NCI-H2171 (cell line): ENCODE measurements around the gene UTP3.
A peak's percentile ranks its signal among the peaks of the same experiment; 100 is the strongest.
"Not testable (repeated sequence)": the region's sequence is repeated elsewhere in the genome, so short reads cannot be mapped to it uniquely, and the experiment has no call there.

Source experiments
- DNase-seq: peaks from one replicate; lab custom pipeline; 2025; lab: John Stamatoyannopoulos, UW

Gene UTP3

GRCh38 chr4:70687392-70687791, 940 bp upstream of the UTP3 start:
- no peak for DNase-seq

DNA sequence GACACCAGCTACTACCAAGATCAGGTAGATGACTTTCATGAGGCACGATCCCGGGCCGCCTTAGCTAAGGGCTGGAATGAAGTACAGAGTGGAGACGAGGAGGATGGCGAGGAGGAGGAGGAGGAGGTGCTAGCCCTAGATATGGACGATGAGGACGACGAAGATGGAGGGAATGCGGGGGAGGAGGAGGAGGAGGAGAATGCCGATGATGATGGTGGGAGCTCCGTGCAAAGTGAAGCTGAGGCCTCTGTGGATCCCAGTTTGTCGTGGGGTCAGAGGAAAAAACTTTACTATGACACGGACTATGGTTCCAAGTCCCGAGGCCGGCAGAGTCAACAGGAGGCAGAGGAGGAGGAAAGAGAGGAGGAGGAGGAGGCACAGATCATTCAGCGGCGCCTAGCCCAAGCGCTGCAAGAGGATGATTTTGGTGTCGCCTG, 481 bp downstream of the UTP3 start:
- DNase-seq: no peak

DNA sequence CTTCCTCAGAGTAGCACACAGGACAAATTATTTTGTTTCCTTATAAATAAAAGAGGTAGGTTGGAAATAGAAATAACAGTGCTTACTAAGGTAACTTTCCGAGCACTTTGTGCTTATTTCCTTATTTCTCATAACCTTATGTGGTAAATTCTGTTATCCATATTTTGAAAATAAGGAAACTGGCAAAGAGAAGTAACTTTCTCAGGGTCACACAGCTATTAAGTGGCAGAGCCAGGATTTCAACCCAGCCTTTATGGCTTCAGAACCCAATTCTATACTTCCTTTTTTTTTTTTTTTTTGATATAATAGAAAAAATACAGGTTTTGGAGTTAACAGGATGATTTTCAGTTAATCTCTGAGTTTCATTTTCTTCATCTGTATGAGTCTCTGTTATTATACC, 3.3 kb downstream of the UTP3 start:
- DNase-seq: no peak

DNA sequence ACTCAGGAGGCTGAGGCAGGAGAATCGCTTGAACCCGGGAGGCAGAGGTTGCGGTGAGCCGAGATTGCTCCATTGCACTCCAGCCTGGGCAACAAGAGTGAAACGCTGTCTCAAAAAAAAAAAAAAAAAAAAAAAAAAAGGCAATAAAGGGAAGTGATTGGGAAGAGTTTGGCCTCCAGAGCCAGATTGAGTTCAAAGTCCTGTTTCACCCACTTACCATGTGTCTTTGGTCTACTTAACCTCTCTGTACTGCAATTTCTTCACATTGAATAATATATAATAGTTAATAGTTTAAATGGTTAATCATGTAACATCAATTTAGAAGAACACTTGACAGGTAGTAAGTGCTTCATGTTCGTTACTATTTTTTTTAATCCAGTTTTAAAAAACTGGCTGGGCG, 6.3 kb downstream of the UTP3 start:
- not testable (repeated sequence) for DNase-seq

DNA sequence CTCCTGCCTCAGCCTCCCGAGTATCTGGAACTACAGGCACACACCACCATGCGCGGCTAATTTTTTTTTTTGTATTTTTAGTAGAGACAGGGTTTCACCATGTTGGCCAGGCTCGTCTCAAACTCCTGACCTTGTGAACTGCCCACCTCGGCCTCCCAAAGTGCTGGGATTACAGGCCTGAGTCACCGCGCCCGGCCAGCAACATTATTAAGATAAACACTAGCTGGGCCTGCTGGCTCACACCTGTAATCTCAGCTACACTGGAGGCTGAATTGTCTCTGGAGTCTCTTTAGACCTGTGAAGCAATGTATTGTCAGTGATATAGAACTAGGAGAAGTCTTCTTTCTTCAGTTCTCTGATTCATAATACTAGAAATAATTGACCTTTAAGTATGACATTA, 10.1 kb downstream of the UTP3 start:
- not testable (repeated sequence) for DNase-seq

- no peak for DNase-seq
Observed at GRCh38 chr4:70700712-70701111, 12.4 kb downstream of the UTP3 start.

GRCh38 chr4:70701271-70701670, 12.9 kb downstream of the UTP3 start:
- no peak for DNase-seq

GRCh38 chr4:70702592-70702991, 14.3 kb downstream of the UTP3 start:
- not testable (repeated sequence) for DNase-seq

GRCh38 chr4:70703619-70704214, 15.4 kb downstream of the UTP3 start:
- no peak for DNase-seq

- DNase-seq: peak; percentile 50
Observed at GRCh38 chr4:70704215-70704930, 16.0 kb downstream of the UTP3 start.

DNA sequence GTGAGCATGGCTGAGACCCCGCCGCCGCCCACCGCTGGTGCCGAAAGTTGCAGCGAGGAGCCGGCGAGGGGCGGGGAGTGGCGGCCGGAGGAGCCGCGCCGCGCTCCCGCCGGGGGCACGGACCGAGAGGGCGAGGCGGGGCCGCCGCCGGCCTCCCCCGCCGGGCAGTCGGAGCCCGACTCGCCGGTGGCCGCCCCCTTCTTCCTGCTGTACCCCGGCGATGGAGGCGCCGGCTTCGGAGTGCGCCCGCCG, 16.5 kb downstream of the UTP3 start:
- no peak for DNase-seq

GRCh38 chr4:70705183-70706043, 17.1 kb downstream of the UTP3 start:
- DNase-seq: peak; percentile 57

DNA sequence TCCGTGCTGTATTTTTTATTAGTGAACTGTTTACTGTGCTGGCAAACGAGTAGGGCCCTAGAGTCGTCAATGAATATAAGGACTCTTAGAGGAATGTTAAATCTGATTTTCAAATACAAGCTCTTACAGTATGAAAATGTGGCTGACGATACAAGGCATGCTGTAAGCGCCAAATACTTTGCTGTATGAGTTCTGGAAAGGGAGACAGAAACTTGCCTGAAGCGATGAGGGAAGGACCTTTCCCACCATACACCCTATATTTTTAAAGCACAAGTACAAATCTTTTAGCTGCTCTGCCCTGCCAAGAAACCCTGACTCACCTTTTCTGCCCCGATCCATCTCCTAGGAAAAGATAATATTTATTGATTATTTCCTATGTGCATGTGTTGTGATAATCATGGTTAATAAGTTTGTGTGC, 17.7 kb downstream of the UTP3 start:
- DNase-seq: no peak

DNA sequence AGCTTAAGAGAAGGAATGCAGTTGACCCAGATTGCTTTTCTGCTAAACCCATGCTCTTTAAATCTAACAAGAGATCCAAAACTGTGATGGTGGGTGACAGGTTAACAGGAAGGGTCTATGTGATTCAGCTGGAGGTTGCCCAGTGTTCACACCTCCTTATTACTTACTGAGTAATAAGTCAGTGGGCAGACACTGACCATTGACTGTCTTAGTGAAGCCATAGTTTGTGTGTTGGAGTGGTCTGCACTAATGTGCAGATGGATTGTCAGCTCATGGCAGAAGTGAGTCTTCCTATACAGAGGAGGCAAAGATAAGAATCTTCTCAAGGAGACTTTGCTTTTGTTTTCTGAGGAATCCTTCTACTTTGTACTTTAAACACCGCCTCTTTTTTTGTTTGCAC, 18.2 kb downstream of the UTP3 start:
- DNase-seq: no peak

- no peak for DNase-seq
Observed at GRCh38 chr4:70709611-70710205, 21.4 kb downstream of the UTP3 start.

- DNase-seq: no peak
Observed at GRCh38 chr4:70711599-70711998, 23.3 kb downstream of the UTP3 start.

- no peak for DNase-seq
Observed at GRCh38 chr4:70712150-70712549, 23.8 kb downstream of the UTP3 start.

GRCh38 chr4:70712604-70713452, 24.5 kb downstream of the UTP3 start:
- no peak for DNase-seq

GRCh38 chr4:70713453-70714078, 25.2 kb downstream of the UTP3 start:
- DNase-seq: no peak

GRCh38 chr4:70714079-70714887, 26.0 kb downstream of the UTP3 start:
- no peak for DNase-seq

GRCh38 chr4:70715097-70715496, 26.8 kb downstream of the UTP3 start:
- no peak for DNase-seq
